ENCODE measurements around the gene ARHGEF9.

The ARHGEF9 gene

DNA sequence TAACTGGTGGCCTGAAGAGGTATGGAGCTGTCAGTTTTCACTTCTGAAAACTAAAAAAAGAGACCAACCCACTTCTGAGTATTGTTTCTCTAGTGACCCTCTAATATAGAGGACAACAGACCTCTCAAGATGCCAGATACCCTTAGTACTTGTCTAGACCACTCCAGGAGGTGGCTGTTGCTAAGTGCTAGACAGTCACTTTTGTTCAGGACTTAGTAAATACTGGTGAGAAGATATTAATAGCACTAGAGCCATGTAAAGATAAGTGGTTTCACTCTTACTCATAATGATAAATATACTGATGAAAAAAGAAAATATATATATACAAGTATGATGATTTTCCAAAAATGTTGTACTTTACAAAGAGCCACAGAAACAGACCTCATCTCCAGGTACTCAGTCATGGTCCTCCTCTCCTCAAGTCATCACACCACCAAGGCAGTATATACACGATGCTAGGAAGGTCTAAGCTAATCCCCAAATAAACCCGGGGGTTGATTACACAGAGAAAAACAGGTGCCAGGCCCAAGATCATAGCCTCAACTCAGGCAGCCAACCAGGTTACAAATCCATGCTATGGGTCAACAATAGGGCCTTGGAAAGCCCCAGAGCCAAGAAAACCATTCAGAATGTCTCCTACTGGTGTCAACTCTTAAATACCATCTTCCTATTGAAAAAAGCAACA lies 66.9 kb downstream of the ARHGEF9 start:
- no peaks in the 10 kb centered on the region for H3K27me3 ChIP-seq (ENCODE audit: control insufficient read depth, insufficient read depth, low read length)
- no peak overlapping the region for H3K9ac ChIP-seq (ENCODE audit: low read length)
- H3K36me3 ChIP-seq (ENCODE audit: control insufficient read depth, insufficient read depth, low read length), result peaks cover 5% of the 10 kb centered on the region; the same call in 1 of the 2 replicates
- H3K4me3 ChIP-seq (ENCODE audit: low read depth, low read length), result no peak overlapping the region
- H3K9me3 ChIP-seq (ENCODE audit: control insufficient read depth, insufficient read depth, low read depth, low read length), result peaks cover 18% of the 10 kb centered on the region; the same call in 1 of the 2 replicates
- peaks cover 8% of the 10 kb centered on the region; the same call in 1 of the 2 replicates for H3K4me1 ChIP-seq (ENCODE audit: control insufficient read depth, insufficient read depth, low read length)
- no peak overlapping the region for H3K27ac ChIP-seq (ENCODE audit: low read depth, low read length)

DNA sequence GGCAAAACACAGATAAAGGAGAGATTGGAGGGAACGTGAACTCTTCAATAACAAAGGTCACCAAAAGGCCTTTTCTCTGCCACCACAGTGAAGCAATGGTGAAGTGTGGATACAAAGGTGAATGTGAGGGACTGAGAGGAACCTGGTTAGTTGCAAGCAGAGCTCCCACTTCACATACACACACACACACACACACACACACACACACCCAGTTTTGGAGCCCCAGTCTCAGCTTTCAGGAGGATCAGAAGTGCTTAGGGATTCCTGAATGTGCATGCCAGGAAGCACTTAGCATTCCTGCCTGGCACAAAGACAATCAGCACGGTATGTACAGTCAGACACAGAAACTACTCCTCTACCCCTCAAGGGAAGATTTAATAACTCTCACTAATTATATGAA lies 71.5 kb downstream of the ARHGEF9 start:
- Histone ChIP-seq H3K36me3 (ENCODE audit: control insufficient read depth, insufficient read depth, low read length) (no peaks in the 10 kb centered on the region; the same call in 1 of the 2 replicates), H3K4me3 (ENCODE audit: low read depth, low read length) (no peak overlapping the region), H3K27ac (ENCODE audit: low read depth, low read length) (no peak overlapping the region), H3K27me3 (ENCODE audit: control insufficient read depth, insufficient read depth, low read length) (no peaks in the 10 kb centered on the region), H3K9me3 (ENCODE audit: control insufficient read depth, insufficient read depth, low read depth, low read length) (peaks cover 7% of the 10 kb centered on the region; the same call in 1 of the 2 replicates), H3K4me1 (ENCODE audit: control insufficient read depth, insufficient read depth, low read length) (peaks cover 8% of the 10 kb centered on the region; the same call in 1 of the 2 replicates), H3K9ac (ENCODE audit: low read length) (no peak overlapping the region)

DNA sequence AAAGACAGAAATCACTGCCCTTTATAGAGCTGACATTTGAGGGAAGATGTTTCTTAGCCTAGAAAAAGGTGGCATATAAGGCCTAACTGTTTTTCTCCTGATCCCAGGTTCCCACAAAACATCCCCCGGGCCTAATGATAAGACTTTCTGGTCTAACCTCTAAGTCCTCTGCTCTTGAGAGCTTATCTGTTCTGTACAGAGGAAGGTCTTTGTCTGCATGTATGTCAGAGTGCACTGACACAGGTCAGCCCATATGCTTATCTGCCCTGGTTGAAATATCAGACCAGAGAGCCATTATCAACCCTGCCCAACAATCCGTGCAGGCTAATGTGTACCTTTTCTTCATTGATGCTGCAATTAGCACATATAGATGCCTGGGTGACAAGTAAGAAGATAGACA lies 76.2 kb downstream of the ARHGEF9 start:
- Histone ChIP-seq H3K36me3 (ENCODE audit: control insufficient read depth, insufficient read depth, low read length) (peaks cover 15% of the 10 kb centered on the region), H3K9ac (ENCODE audit: low read length) (no peak overlapping the region), H3K4me1 (ENCODE audit: control insufficient read depth, insufficient read depth, low read length) (peaks cover 4% of the 10 kb centered on the region; the same call in 1 of the 2 replicates), H3K27me3 (ENCODE audit: control insufficient read depth, insufficient read depth, low read length) (no peaks in the 10 kb centered on the region), H3K9me3 (ENCODE audit: control insufficient read depth, insufficient read depth, low read depth, low read length) (peaks cover 12% of the 10 kb centered on the region; the same call in 1 of the 2 replicates), H3K27ac (ENCODE audit: low read depth, low read length) (no peak overlapping the region), H3K4me3 (ENCODE audit: low read depth, low read length) (no peak overlapping the region)

DNA sequence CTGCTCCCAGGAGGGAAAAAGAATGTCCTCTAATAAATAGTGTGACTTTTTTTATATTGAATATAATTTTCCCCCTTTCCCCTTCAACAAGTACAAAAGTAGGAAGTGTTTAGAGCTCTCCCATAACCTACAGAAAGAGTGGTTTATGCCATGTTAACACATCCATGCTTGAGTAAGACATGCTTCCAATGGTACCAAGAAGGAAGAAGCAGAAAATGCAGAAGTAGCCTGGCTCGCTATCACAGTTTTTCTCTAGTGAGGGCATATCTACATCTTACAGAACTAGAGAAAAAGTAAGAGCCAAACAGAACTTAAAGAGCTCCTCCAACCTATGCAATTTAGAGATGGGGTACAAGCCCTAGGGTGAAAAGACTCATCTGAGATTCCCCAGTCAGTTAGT lies 82.5 kb downstream of the ARHGEF9 start:
- Histone ChIP-seq H3K9me3 (ENCODE audit: control insufficient read depth, insufficient read depth, low read depth, low read length) (peaks cover 19% of the 10 kb centered on the region; the same call in 1 of the 2 replicates), H3K4me1 (ENCODE audit: control insufficient read depth, insufficient read depth, low read length) (no peaks in the 10 kb centered on the region), H3K9ac (ENCODE audit: low read length) (no peak overlapping the region), H3K27ac (ENCODE audit: low read depth, low read length) (no peak overlapping the region), H3K36me3 (ENCODE audit: control insufficient read depth, insufficient read depth, low read length) (peaks cover 44% of the 10 kb centered on the region), H3K4me3 (ENCODE audit: low read depth, low read length) (no peak overlapping the region), H3K27me3 (ENCODE audit: control insufficient read depth, insufficient read depth, low read length) (no peaks in the 10 kb centered on the region)

DNA sequence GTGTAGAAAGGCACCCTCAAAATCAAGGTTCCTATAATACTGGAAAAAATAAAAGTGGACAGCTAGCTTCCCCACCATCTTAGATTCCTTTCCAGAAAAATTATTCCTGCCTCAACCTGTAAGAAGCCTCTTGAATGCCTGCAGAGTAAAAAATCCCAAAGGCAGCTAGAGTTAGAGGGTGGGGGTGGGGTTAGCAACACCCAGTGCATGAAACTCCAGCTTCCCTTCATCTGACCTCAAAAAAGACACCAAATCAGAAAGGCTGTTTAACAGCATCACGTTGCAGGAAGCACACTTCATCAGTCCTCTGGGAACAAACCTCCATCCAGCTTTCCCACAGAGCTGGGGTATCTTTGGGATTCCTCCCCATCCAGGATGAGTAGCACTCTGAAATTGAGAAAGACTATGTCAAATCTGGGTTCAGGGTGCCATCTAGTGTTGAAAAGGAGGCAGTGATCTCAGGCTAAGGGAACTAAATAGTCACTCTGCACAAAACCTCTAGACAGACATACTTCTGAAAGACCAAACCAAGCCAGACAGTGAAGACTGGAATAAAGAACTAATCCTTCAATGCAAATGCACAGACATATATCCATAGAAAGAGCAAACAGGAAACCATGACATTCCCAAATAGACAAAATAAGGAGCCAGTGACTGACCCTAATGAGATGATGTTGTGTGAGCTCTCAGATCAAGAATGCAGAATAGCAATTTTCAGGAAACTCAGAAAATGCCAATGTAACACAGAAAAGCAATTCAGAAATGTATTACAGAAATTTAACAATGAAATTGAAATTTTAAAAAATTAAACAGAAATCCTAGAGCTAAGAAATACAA lies 97.9 kb downstream of the ARHGEF9 start:
- Histone ChIP-seq H3K27me3 (ENCODE audit: control insufficient read depth, insufficient read depth, low read length) (no peaks in the 10 kb centered on the region), H3K9ac (ENCODE audit: low read length) (no peak overlapping the region)

GRCh38 chrX:63680423-63680822 lies 104.6 kb downstream of the ARHGEF9 start:
- Histone ChIP-seq H3K9ac (ENCODE audit: low read length) (no peak overlapping the region), H3K27ac (ENCODE audit: low read depth, low read length) (no peak overlapping the region), H3K4me1 (ENCODE audit: control insufficient read depth, insufficient read depth, low read length) (no peaks in the 10 kb centered on the region), H3K36me3 (ENCODE audit: control insufficient read depth, insufficient read depth, low read length) (0 out of 2 replicates have a peak, but pooled peaks cover 9% of the 10 kb centered on the region), H3K9me3 (ENCODE audit: control insufficient read depth, insufficient read depth, low read depth, low read length) (peaks cover 24% of the 10 kb centered on the region), H3K4me3 (ENCODE audit: low read depth, low read length) (no peak overlapping the region), H3K27me3 (ENCODE audit: control insufficient read depth, insufficient read depth, low read length) (no peaks in the 10 kb centered on the region)

More for the DNA sequence above, 97.9 kb downstream of the ARHGEF9 start:
- no peaks in the 10 kb centered on the region for H3K4me1 ChIP-seq (ENCODE audit: control insufficient read depth, insufficient read depth, low read length)
- no peaks in the 10 kb centered on the region for H3K36me3 ChIP-seq (ENCODE audit: control insufficient read depth, insufficient read depth, low read length)
- no peak overlapping the region for H3K4me3 ChIP-seq (ENCODE audit: low read depth, low read length)
- no peak overlapping the region for H3K27ac ChIP-seq (ENCODE audit: low read depth, low read length)
- H3K9me3 ChIP-seq (ENCODE audit: control insufficient read depth, insufficient read depth, low read depth, low read length), result peaks cover 13% of the 10 kb centered on the region

GRCh38 chrX:63679432-63679831 lies 105.6 kb downstream of the ARHGEF9 start:
- H3K4me3 ChIP-seq (ENCODE audit: low read depth, low read length), result no peak overlapping the region
- H3K27ac ChIP-seq (ENCODE audit: low read depth, low read length), result no peak overlapping the region
- no peaks in the 10 kb centered on the region for H3K4me1 ChIP-seq (ENCODE audit: control insufficient read depth, insufficient read depth, low read length)
- peaks cover 24% of the 10 kb centered on the region for H3K9me3 ChIP-seq (ENCODE audit: control insufficient read depth, insufficient read depth, low read depth, low read length)
- no peak overlapping the region for H3K9ac ChIP-seq (ENCODE audit: low read length)
- no peaks in the 10 kb centered on the region for H3K27me3 ChIP-seq (ENCODE audit: control insufficient read depth, insufficient read depth, low read length)
- H3K36me3 ChIP-seq (ENCODE audit: control insufficient read depth, insufficient read depth, low read length), result peaks cover 15% of the 10 kb centered on the region; the same call in 1 of the 2 replicates

DNA sequence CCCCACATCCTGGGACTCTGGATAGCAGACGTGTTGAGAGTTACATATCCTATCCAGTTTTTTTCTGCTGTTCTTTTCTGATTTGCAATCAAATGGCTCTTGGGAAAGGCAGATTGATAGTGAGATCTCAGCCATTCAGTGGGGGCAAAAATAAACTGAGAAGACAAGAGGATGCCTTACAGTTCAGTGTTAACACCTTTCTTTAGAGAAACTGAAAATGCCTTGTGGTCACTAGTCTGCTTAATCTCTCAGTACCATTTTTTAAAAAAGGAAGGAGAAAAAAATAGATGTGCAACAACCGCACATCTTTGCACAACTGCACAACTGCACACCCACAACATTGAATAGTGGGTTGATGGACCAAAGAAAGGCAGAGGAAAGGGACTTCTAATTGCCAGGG lies 109.3 kb downstream of the ARHGEF9 start:
- no peaks in the 10 kb centered on the region for H3K27me3 ChIP-seq (ENCODE audit: control insufficient read depth, insufficient read depth, low read length)
- H3K27ac ChIP-seq (ENCODE audit: low read depth, low read length), result no peak overlapping the region
- peaks cover 14% of the 10 kb centered on the region; the same call in 1 of the 2 replicates for H3K9me3 ChIP-seq (ENCODE audit: control insufficient read depth, insufficient read depth, low read depth, low read length)
- H3K36me3 ChIP-seq (ENCODE audit: control insufficient read depth, insufficient read depth, low read length), result peaks cover 48% of the 10 kb centered on the region
- no peaks in the 10 kb centered on the region for H3K4me1 ChIP-seq (ENCODE audit: control insufficient read depth, insufficient read depth, low read length)
- H3K9ac ChIP-seq (ENCODE audit: low read length), result no peak overlapping the region
- no peak overlapping the region for H3K4me3 ChIP-seq (ENCODE audit: low read depth, low read length)

GRCh38 chrX:63673896-63674295 lies 111.1 kb downstream of the ARHGEF9 start:
- H3K27me3 ChIP-seq (ENCODE audit: control insufficient read depth, insufficient read depth, low read length), result no peaks in the 10 kb centered on the region
- H3K4me1 ChIP-seq (ENCODE audit: control insufficient read depth, insufficient read depth, low read length), result no peaks in the 10 kb centered on the region
- no peak overlapping the region for H3K9ac ChIP-seq (ENCODE audit: low read length)
- H3K9me3 ChIP-seq (ENCODE audit: control insufficient read depth, insufficient read depth, low read depth, low read length), result peaks cover 14% of the 10 kb centered on the region; the same call in 1 of the 2 replicates
- H3K4me3 ChIP-seq (ENCODE audit: low read depth, low read length), result no peak overlapping the region
- H3K27ac ChIP-seq (ENCODE audit: low read depth, low read length), result no peak overlapping the region
- peaks cover 46% of the 10 kb centered on the region for H3K36me3 ChIP-seq (ENCODE audit: control insufficient read depth, insufficient read depth, low read length)

GRCh38 chrX:63664741-63665140 lies 120.3 kb downstream of the ARHGEF9 start:
- H3K27me3 ChIP-seq (ENCODE audit: control insufficient read depth, insufficient read depth, low read length), result no peaks in the 10 kb centered on the region
- H3K4me1 ChIP-seq (ENCODE audit: control insufficient read depth, insufficient read depth, low read length), result no peaks in the 10 kb centered on the region
- no peak overlapping the region for H3K9ac ChIP-seq (ENCODE audit: low read length)
- peaks cover 19% of the 10 kb centered on the region for H3K36me3 ChIP-seq (ENCODE audit: control insufficient read depth, insufficient read depth, low read length)
- peaks cover 19% of the 10 kb centered on the region; the same call in 1 of the 2 replicates for H3K9me3 ChIP-seq (ENCODE audit: control insufficient read depth, insufficient read depth, low read depth, low read length)
- H3K27ac ChIP-seq (ENCODE audit: low read depth, low read length), result no peak overlapping the region
- no peak overlapping the region for H3K4me3 ChIP-seq (ENCODE audit: low read depth, low read length)

- Histone ChIP-seq H3K4me3 (ENCODE audit: low read depth, low read length) (no peak overlapping the region), H3K9ac (ENCODE audit: low read length) (no peak overlapping the region), H3K27me3 (ENCODE audit: control insufficient read depth, insufficient read depth, low read length) (no peaks in the 10 kb centered on the region), H3K9me3 (ENCODE audit: control insufficient read depth, insufficient read depth, low read depth, low read length) (peaks cover 16% of the 10 kb centered on the region; the same call in 1 of the 2 replicates), H3K36me3 (ENCODE audit: control insufficient read depth, insufficient read depth, low read length) (peaks cover 19% of the 10 kb centered on the region), H3K4me1 (ENCODE audit: control insufficient read depth, insufficient read depth, low read length) (no peaks in the 10 kb centered on the region), H3K27ac (ENCODE audit: low read depth, low read length) (no peak overlapping the region)
Measured at GRCh38 chrX:63664083-63664482, 120.9 kb downstream of the ARHGEF9 start.
